ENCODE data around the gene PSPN. TPM values are rescaled to one million over a fixed set of nuclear protein-coding genes. Genes with fewer than 3 reads are reported as not detected.

PSPN gene
- total and polyA plus RNA-seq, 9 of the 15 experiments (the other 6 are each of a cell fraction or from before 2014, with no cell fraction given) = 0.21 to 1.1 (median 0.58) TPM

DNA sequence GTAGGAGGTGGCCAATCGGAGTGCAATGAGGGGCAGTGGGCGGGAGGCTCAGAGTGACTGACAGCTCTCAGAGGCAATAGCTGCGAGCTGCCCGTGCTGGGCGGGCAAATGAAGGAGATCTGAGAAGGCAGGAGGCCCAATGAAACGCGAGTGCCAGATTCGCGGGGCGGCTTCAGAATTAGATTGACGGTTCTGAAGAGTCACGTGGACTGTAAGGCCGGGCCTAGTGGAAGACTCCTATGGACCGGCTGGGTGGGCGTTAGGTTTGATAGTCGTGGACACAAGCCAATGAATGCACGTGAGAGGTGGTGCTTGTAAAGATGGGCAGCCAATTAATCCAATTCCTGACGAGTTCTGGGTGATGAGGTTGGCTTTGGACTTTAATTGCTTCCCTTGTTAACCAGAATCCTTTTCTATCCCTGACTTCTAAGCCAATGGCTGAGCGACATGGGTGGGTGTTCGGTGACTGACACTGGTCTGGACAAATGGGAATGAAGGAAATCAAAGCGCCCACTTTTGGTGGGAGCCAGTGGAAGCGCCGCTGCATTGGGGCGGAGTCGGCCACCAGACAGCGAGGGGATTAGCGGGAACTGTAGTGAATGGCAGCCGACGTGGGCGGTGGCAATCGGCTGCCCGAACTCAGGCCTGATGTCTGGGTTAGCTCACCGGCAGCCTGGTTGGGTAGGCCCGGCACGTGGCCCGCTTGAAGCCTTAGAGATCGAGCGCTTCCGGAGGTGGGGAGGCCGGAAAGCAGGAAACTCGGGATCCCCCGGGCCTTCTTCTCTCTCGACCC, 49.4 kb upstream of the PSPN start (continued):
- TF ChIP-seq, protein P1, sequence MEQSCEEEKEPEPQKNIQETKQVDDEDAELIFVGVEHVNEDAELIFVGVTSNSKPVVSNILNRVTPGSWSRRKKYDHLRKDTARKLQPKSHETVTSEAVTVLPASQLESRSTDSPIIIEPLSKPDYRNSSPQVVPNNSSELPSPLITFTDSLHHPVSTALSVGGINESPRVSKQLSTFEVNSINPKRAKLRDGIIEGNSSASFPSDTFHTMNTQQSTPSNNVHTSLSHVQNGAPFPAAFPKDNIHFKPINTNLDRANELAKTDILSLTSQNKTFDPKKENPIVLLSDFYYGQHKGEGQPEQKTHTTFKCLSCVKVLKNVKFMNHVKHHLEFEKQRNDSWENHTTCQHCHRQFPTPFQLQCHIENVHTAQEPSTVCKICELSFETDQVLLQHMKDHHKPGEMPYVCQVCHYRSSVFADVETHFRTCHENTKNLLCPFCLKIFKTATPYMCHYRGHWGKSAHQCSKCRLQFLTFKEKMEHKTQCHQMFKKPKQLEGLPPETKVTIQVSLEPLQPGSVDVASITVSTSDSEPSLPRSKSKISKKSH (CRISPR knock-in tag; IDR thresholded peaks at IDR 0.05) = no peak
- TF ChIP-seq SREBF2 (CRISPR knock-in tag; IDR thresholded peaks at IDR 0.05) = peak; percentile 95; the same call in 1 of the 2 replicates
- TF ChIP-seq ZNF12 (CRISPR knock-in tag; IDR thresholded peaks at IDR 0.05) = peak; percentile 77; the same call in 1 of the 2 replicates
- TF ChIP-seq, protein P2, sequence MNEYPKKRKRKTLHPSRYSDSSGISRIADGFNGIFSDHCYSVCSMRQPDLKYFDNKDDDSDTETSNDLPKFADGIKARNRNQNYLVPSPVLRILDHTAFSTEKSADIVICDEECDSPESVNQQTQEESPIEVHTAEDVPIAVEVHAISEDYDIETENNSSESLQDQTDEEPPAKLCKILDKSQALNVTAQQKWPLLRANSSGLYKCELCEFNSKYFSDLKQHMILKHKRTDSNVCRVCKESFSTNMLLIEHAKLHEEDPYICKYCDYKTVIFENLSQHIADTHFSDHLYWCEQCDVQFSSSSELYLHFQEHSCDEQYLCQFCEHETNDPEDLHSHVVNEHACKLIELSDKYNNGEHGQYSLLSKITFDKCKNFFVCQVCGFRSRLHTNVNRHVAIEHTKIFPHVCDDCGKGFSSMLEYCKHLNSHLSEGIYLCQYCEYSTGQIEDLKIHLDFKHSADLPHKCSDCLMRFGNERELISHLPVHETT (CRISPR knock-in tag; conservative IDR thresholded peaks at IDR 0.05 in 1 of 2, IDR thresholded peaks at IDR 0.05 in 1 of 2) = peak in 1 of 2 experiments; percentile 90; a peak in 2 of 4 replicates
- TF ChIP-seq CHCHD3 (CRISPR knock-in tag; IDR thresholded peaks at IDR 0.05) = no peak
- TF ChIP-seq ATF1 (CRISPR knock-in tag; IDR thresholded peaks at IDR 0.05) = 0 out of 2 replicates have a peak, but pooled peaks have one; percentile 35
- peak; percentile 97 for TF ChIP-seq ATF1 (tag; IDR thresholded peaks at IDR 0.05)
- no peak for TF ChIP-seq HNRNPH1 (optimal IDR thresholded peaks at IDR 0.05; ENCODE audit: low read depth, low read length)
- TF ChIP-seq, protein P3, sequence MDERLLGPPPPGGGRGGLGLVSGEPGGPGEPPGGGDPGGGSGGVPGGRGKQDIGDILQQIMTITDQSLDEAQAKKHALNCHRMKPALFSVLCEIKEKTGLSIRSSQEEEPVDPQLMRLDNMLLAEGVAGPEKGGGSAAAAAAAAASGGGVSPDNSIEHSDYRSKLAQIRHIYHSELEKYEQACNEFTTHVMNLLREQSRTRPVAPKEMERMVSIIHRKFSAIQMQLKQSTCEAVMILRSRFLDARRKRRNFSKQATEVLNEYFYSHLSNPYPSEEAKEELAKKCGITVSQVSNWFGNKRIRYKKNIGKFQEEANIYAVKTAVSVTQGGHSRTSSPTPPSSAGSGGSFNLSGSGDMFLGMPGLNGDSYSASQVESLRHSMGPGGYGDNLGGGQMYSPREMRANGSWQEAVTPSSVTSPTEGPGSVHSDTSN (CRISPR knock-in tag; IDR thresholded peaks at IDR 0.05; ENCODE audit: low read depth) = peak; percentile 96
- TF ChIP-seq, protein P3 (tag; conservative IDR thresholded peaks at IDR 0.05; ENCODE audit: low read depth) = peak; percentile 100
- TF ChIP-seq CC2D1A (IDR thresholded peaks at IDR 0.05) = peak; percentile 67; the same call in 1 of the 2 replicates
- peak in 1 of 2 experiments; percentile 47; a peak in 1 of 4 replicates for TF ChIP-seq TRIM24 (IDR thresholded peaks at IDR 0.05)
- TF ChIP-seq, protein P4, sequence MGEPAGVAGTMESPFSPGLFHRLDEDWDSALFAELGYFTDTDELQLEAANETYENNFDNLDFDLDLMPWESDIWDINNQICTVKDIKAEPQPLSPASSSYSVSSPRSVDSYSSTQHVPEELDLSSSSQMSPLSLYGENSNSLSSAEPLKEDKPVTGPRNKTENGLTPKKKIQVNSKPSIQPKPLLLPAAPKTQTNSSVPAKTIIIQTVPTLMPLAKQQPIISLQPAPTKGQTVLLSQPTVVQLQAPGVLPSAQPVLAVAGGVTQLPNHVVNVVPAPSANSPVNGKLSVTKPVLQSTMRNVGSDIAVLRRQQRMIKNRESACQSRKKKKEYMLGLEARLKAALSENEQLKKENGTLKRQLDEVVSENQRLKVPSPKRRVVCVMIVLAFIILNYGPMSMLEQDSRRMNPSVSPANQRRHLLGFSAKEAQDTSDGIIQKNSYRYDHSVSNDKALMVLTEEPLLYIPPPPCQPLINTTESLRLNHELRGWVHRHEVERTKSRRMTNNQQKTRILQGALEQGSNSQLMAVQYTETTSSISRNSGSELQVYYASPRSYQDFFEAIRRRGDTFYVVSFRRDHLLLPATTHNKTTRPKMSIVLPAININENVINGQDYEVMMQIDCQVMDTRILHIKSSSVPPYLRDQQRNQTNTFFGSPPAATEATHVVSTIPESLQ (CRISPR knock-in tag; IDR thresholded peaks at IDR 0.05) = peak; percentile 99
- TF ChIP-seq ASH1L (IDR thresholded peaks at IDR 0.05; ENCODE audit: borderline replicate concordance, low read depth, partially characterized antibody) = peak; percentile 99
- peak; percentile 97 for TF ChIP-seq FOXK1 (CRISPR knock-in tag; IDR thresholded peaks at IDR 0.05; ENCODE audit: borderline replicate concordance)
- TF ChIP-seq ZNF311 (CRISPR knock-in tag; IDR thresholded peaks at IDR 0.05) = peak; percentile 88
- no peak for TF ChIP-seq ZSCAN32 (CRISPR knock-in tag; IDR thresholded peaks at IDR 0.05)
- TF ChIP-seq, protein P5, sequence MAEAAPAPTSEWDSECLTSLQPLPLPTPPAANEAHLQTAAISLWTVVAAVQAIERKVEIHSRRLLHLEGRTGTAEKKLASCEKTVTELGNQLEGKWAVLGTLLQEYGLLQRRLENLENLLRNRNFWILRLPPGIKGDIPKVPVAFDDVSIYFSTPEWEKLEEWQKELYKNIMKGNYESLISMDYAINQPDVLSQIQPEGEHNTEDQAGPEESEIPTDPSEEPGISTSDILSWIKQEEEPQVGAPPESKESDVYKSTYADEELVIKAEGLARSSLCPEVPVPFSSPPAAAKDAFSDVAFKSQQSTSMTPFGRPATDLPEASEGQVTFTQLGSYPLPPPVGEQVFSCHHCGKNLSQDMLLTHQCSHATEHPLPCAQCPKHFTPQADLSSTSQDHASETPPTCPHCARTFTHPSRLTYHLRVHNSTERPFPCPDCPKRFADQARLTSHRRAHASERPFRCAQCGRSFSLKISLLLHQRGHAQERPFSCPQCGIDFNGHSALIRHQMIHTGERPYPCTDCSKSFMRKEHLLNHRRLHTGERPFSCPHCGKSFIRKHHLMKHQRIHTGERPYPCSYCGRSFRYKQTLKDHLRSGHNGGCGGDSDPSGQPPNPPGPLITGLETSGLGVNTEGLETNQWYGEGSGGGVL (CRISPR knock-in tag; IDR thresholded peaks at IDR 0.05) = no peak
